Endodermal cell (in vitro differentiated cells): ENCODE measurements around the gene CHID1. TPM values are rescaled to one million over a fixed set of nuclear protein-coding genes. Genes with fewer than 3 reads are reported as not detected.

Source experiments
- DNase-seq: peaks from one replicate; pipeline ENCODE4 v3.0.0-alpha.2; 2017
- H3K27ac ChIP-seq: 2 replicates; pipeline ENCODE4 v1.5.1; 2013; ENCODE audit warnings: mild to moderate bottlenecking, low read depth, low read length, moderate library complexity
- H3K27me3 ChIP-seq: 2 replicates; pipeline ENCODE4 v1.6.1; 2013; ENCODE audit warnings: mild to moderate bottlenecking, low read length, moderate library complexity; ENCODE audit not compliant: insufficient read depth, control insufficient read depth, poor library complexity, severe bottlenecking
- H3K36me3 ChIP-seq: 2 replicates; pipeline ENCODE4 v1.7.0; 2013; ENCODE audit warnings: mild to moderate bottlenecking, low read length, moderate library complexity; ENCODE audit not compliant: control insufficient read depth, insufficient read depth
- H3K4me1 ChIP-seq: one replicate; pipeline ENCODE4 v1.7.0; 2013; ENCODE audit warnings: low read length; ENCODE audit not compliant: control insufficient read depth, insufficient read depth
- H3K4me3 ChIP-seq: 2 replicates; pipeline ENCODE4 v1.5.1; 2013; ENCODE audit warnings: mild to moderate bottlenecking, low read length, moderate library complexity
- H3K9ac ChIP-seq: 2 replicates; pipeline ENCODE4 v1.6.1; 2013; ENCODE audit warnings: mild to moderate bottlenecking, low read length, moderate library complexity; ENCODE audit not compliant: poor library complexity, severe bottlenecking; ENCODE audit errors: extremely low read depth
- H3K9me3 ChIP-seq: 2 replicates; pipeline ENCODE4 v1.6.1; 2013; ENCODE audit warnings: mild to moderate bottlenecking, low read length, moderate library complexity; ENCODE audit not compliant: control insufficient read depth
- H3K27ac Mint-ChIP-seq: 2 replicates; pipeline ENCODE4 v1.8.0; 2020; ENCODE audit warnings: mixed read lengths
- H3K27me3 Mint-ChIP-seq: 2 replicates; pipeline ENCODE4 v1.8.0; 2021; ENCODE audit warnings: mild to moderate bottlenecking, mixed read lengths; ENCODE audit not compliant: insufficient read depth
- H3K36me3 Mint-ChIP-seq: 2 replicates; pipeline ENCODE4 v1.8.0; 2020; ENCODE audit warnings: low read depth, mixed read lengths
- H3K4me1 Mint-ChIP-seq: 2 replicates; pipeline ENCODE4 v1.8.0; 2020; ENCODE audit warnings: mixed read lengths
- H3K4me3 Mint-ChIP-seq: 2 replicates; pipeline ENCODE4 v1.8.0; 2020; ENCODE audit warnings: mild to moderate bottlenecking, moderate library complexity, mixed read lengths
- H3K9me3 Mint-ChIP-seq: 2 replicates; pipeline ENCODE4 v1.8.0; 2020; ENCODE audit warnings: mild to moderate bottlenecking, mixed read lengths
- CTCF ChIP-seq: fragments of 200-600 bp; sonication (generic); conservative IDR thresholded peaks from 2 replicates; pipeline ENCODE4 v1.5.0; 2021; ENCODE audit warnings: antibody characterized with exemption, mild to moderate bottlenecking
- WGBS, 2 experiments: methylation state at CpG; one replicate each; pipeline versions ENCODE4 v1.1.5 to v1.1.7; 2013; ENCODE audit warnings: missing lambda C conversion rate in 2 of 2, mixed read lengths in 1 of 2; ENCODE audit not compliant: insufficient coverage in 1 of 2, insufficient read length in 1 of 2; 5-methylcytosine and 5-hydroxymethylcytosine counted together
- total RNA-seq, 2 donors: library from RNA; stranded (reverse); fragmentation: NEBNext Ultra II Directional in 1 of 2; extraction: Animal tissue kit (Norgen Biotek cat#: 25700) in 1 of 2; gene quantifications; 2 replicates in 1 of 2; 3 replicates in 1 of 2; pipeline ENCODE4 v1.2.1, GENCODE V29; 2021

CHID1 gene
- total RNA-seq, 2 donors from 2014 or later: 82.0 to 83.5 TPM

GRCh38 chr11:888310-889212, 22.0 kb downstream of the CHID1 start:
- no peak overlapping the region for H3K4me3 ChIP-seq
- WGBS, 2 experiments: 94 to 96% methylated on average over 31 to 45 of the region's 45 CpGs
- no peak overlapping the region for H3K4me3 Mint-ChIP-seq
- H3K27ac ChIP-seq: peak overlapping the region; percentile 72
- H3K27me3 Mint-ChIP-seq: no peaks in the 10 kb centered on the region
- H3K9me3 ChIP-seq: no peaks in the 10 kb centered on the region
- peaks cover 22% of the 10 kb centered on the region for H3K36me3 Mint-ChIP-seq
- H3K4me1 Mint-ChIP-seq: peaks cover 2% of the 10 kb centered on the region
- H3K9ac ChIP-seq: no peak overlapping the region
- H3K27me3 ChIP-seq: no peaks in the 10 kb centered on the region
- H3K27ac Mint-ChIP-seq: no peak overlapping the region
- DNase-seq: no peak
- H3K36me3 ChIP-seq: peaks cover 6% of the 10 kb centered on the region
- H3K4me1 ChIP-seq: no peaks in the 10 kb centered on the region
- no peak for TF ChIP-seq CTCF
- H3K9me3 Mint-ChIP-seq: no peaks in the 10 kb centered on the region

GRCh38 chr11:887589-887988, 23.0 kb downstream of the CHID1 start:
- Mint-ChIP-seq H3K36me3 (peaks cover 26% of the 10 kb centered on the region), H3K27ac (no peak overlapping the region)
- 93 to 96% methylated on average over 11 to 14 of the region's 14 CpGs for WGBS, 2 experiments

GRCh38 chr11:886568-886967, 24.0 kb downstream of the CHID1 start:
- Histone ChIP-seq H3K27me3 (no peaks in the 10 kb centered on the region), H3K9me3 (no peaks in the 10 kb centered on the region), H3K36me3 (peaks cover 13% of the 10 kb centered on the region), H3K9ac (no peak overlapping the region), H3K27ac (no peak overlapping the region), H3K4me3 (no peak overlapping the region), H3K4me1 (no peaks in the 10 kb centered on the region)
- Mint-ChIP-seq H3K27ac (no peak overlapping the region), H3K36me3 (peaks cover 35% of the 10 kb centered on the region), H3K4me3 (no peak overlapping the region), H3K4me1 (peaks cover 2% of the 10 kb centered on the region), H3K9me3 (no peaks in the 10 kb centered on the region), H3K27me3 (no peaks in the 10 kb centered on the region)
- DNase-seq: no peak
- WGBS, 2 experiments: 94 to 96% methylated on average over 16 to 17 of the region's 17 CpGs
- TF ChIP-seq CTCF: no peak

More at GRCh38 chr11:887589-887988, 23.0 kb downstream of the CHID1 start:
- no peaks in the 10 kb centered on the region for H3K27me3 ChIP-seq
- Mint-ChIP-seq H3K4me1 (peaks cover 2% of the 10 kb centered on the region), H3K9me3 (no peaks in the 10 kb centered on the region), H3K27me3 (no peaks in the 10 kb centered on the region), H3K4me3 (no peak overlapping the region)
- DNase-seq: no peak
- H3K4me3 ChIP-seq: no peak overlapping the region
- no peak overlapping the region for H3K9ac ChIP-seq
- peaks cover 11% of the 10 kb centered on the region for H3K36me3 ChIP-seq
- H3K27ac ChIP-seq: no peak overlapping the region
- H3K4me1 ChIP-seq: no peaks in the 10 kb centered on the region
- no peak for TF ChIP-seq CTCF
- no peaks in the 10 kb centered on the region for H3K9me3 ChIP-seq
